Small intestine (tissue), 7 donors: ENCODE measurements around the gene SPTBN5. TPM values are rescaled to one million over a fixed set of nuclear protein-coding genes. Genes with fewer than 3 reads are reported as not detected.

Experiments
- DNase-seq, 2 donors: peaks; one replicate each; pipeline versions ENCODE4 v3.0.0 to v3.0.0-alpha.2; 2013
- FAIRE-seq: peaks from 2 replicates; lab custom pipeline; 2012; peaks lifted over from hg19 to GRCh38; lab: Jason Lieb, UNC
- H3K27ac ChIP-seq, 3 donors: one replicate each; pipeline ENCODE4 v1.5.1; 2013; ENCODE audit warnings: low read length in 2 of 3, mild to moderate bottlenecking in 2 of 3, control low read depth in 1 of 3, inconsistent platforms in 1 of 3, low read depth in 1 of 3, moderate library complexity in 1 of 3
- H3K27me3 ChIP-seq, 3 donors: one replicate each; pipeline ENCODE4 v1.6.1; 2013; ENCODE audit warnings: low read length in 3 of 3, inconsistent platforms in 1 of 3; ENCODE audit not compliant: control insufficient read depth in 3 of 3, insufficient read depth in 3 of 3
- H3K36me3 ChIP-seq, 3 donors: one replicate each; pipeline ENCODE4 v1.6.1; 2013; ENCODE audit warnings: low read length in 3 of 3, inconsistent platforms in 1 of 3, low read depth in 1 of 3, mild to moderate bottlenecking in 1 of 3, moderate library complexity in 1 of 3; ENCODE audit not compliant: control insufficient read depth in 3 of 3, insufficient read depth in 2 of 3
- H3K4me1 ChIP-seq, 3 donors: one replicate each; pipeline ENCODE4 v1.6.1; 2013; ENCODE audit warnings: low read length in 2 of 3, inconsistent platforms in 1 of 3, low read depth in 1 of 3, mild to moderate bottlenecking in 1 of 3, moderate library complexity in 1 of 3; ENCODE audit not compliant: control insufficient read depth in 3 of 3, insufficient read depth in 2 of 3
- H3K4me3 ChIP-seq, 3 donors: one replicate each; pipeline ENCODE4 v1.5.1; 2013; ENCODE audit warnings: low read length in 3 of 3, control low read depth in 1 of 3, inconsistent platforms in 1 of 3, low read depth in 1 of 3, mild to moderate bottlenecking in 1 of 3, moderate library complexity in 1 of 3
- H3K9me3 ChIP-seq, 2 donors: one replicate each; pipeline ENCODE4 v1.6.1; 2013; ENCODE audit warnings: low read depth in 1 of 2, low read length in 1 of 2; ENCODE audit not compliant: control insufficient read depth in 2 of 2, insufficient read depth in 1 of 2
- WGBS, 3 donors: extraction: QIAGEN DNeasy Blood & Tissue Kit; methylation state at CpG; one replicate each; pipeline ENCODE4 v1.1.7; 2013; 5-methylcytosine and 5-hydroxymethylcytosine counted together
- polyA plus RNA-seq, 4 donors: library from polyadenylated mRNA; stranded (reverse) in 3 of 4; unstranded in 1 of 4; fragments of 200-250 nt in 3 of 4; fragments of 120-200 nt in 1 of 4; gene quantifications; one replicate each; pipeline versions ENCODE4 v1.2.1 to v1.2.3, GENCODE V29; 2013
- donor health status: healthy with polysubstance abuse.
- donor health status: control.
- donor health status: control.
- donor health status: Bipolar disorder and iron deficiency.
- donor health status: healthy.

Gene SPTBN5
- polyA plus RNA-seq, 4 donors = 0.45 to 1.6 (median 0.57) TPM

- no peak for FAIRE-seq
- Histone ChIP-seq H3K4me3 (no peak overlapping the region), H3K27me3 (no peaks in the 10 kb centered on the region), H3K36me3 (no peaks in the 10 kb centered on the region), H3K4me1 (peaks cover 0 to 12% (median 0%) of the 10 kb centered on the region in 3 donors), H3K27ac (no peak overlapping the region), H3K9me3 (no peaks in the 10 kb centered on the region)
- 85 to 86% (median 86%) methylated on average over 39 to 42 of the region's 42 CpGs for WGBS, 3 donors
- DNase-seq = no peak
These were observed 23.8 kb downstream of the SPTBN5 start for GRCh38 chr15:41869770-41870688.

GRCh38 chr15:41868321-41868720 is 25.5 kb downstream of the SPTBN5 start:
- peaks cover 0 to 12% (median 0%) of the 10 kb centered on the region in 3 donors for H3K4me1 ChIP-seq
- no peaks in the 10 kb centered on the region for H3K27me3 ChIP-seq
- H3K9me3 ChIP-seq = no peaks in the 10 kb centered on the region
- DNase-seq = no peak
- H3K36me3 ChIP-seq = peaks cover 0 to 3% (median 0%) of the 10 kb centered on the region in 3 donors
- 83 to 92% (median 88%) methylated on average over 12 to 15 of the region's 15 CpGs for WGBS, 3 donors
- FAIRE-seq = no peak
- no peak overlapping the region for H3K4me3 ChIP-seq
- H3K27ac ChIP-seq = no peak overlapping the region

GRCh38 chr15:41866872-41867579 is 26.8 kb downstream of the SPTBN5 start:
- FAIRE-seq (no peak), DNase-seq (no peak)
- Histone ChIP-seq H3K27me3 (no peaks in the 10 kb centered on the region), H3K27ac (no peak overlapping the region), H3K36me3 (peaks cover 0 to 3% (median 0%) of the 10 kb centered on the region in 3 donors), H3K9me3 (no peaks in the 10 kb centered on the region), H3K4me3 (no peak overlapping the region), H3K4me1 (peaks cover 0 to 12% (median 0%) of the 10 kb centered on the region in 3 donors)
- 83 to 85% (median 84%) methylated on average over 17 to 25 of the region's 25 CpGs for WGBS, 3 donors

- Histone ChIP-seq H3K27ac (no peak overlapping the region), H3K27me3 (no peaks in the 10 kb centered on the region)
- 55 to 70% (median 65%) methylated on average over 8 of the region's 8 CpGs for WGBS, 3 donors
These were observed 27.6 kb downstream of the SPTBN5 start for GRCh38 chr15:41866263-41866703.

GRCh38 chr15:41865490-41866055 is 28.3 kb downstream of the SPTBN5 start:
- Histone ChIP-seq H3K4me1 (peaks cover 0 to 12% (median 0%) of the 10 kb centered on the region in 3 donors), H3K27me3 (no peaks in the 10 kb centered on the region), H3K36me3 (peaks cover 0 to 3% (median 0%) of the 10 kb centered on the region in 3 donors), H3K4me3 (no peak overlapping the region), H3K27ac (no peak overlapping the region), H3K9me3 (no peaks in the 10 kb centered on the region)
- no peak for FAIRE-seq
- DNase-seq = no peak
- 82 to 83% (median 82%) methylated on average over 18 of the region's 18 CpGs for WGBS, 3 donors

More at GRCh38 chr15:41866263-41866703, 27.6 kb downstream of the SPTBN5 start:
- Histone ChIP-seq H3K36me3 (peaks cover 0 to 3% (median 0%) of the 10 kb centered on the region in 3 donors), H3K9me3 (no peaks in the 10 kb centered on the region), H3K4me3 (no peak overlapping the region), H3K4me1 (peaks cover 0 to 12% (median 0%) of the 10 kb centered on the region in 3 donors)
- FAIRE-seq (no peak), DNase-seq (peak in 1 of 2 donors; percentile 51)

GRCh38 chr15:41862515-41863116 is 31.2 kb downstream of the SPTBN5 start:
- H3K9me3 ChIP-seq = no peaks in the 10 kb centered on the region
- peaks cover 0 to 12% (median 0%) of the 10 kb centered on the region in 3 donors for H3K4me1 ChIP-seq
- FAIRE-seq = no peak
- 51 to 72% (median 56%) methylated on average over 18 to 19 of the region's 19 CpGs for WGBS, 3 donors
- no peak overlapping the region for H3K27ac ChIP-seq
- H3K27me3 ChIP-seq = no peaks in the 10 kb centered on the region
- DNase-seq = peak in 1 of 2 donors; percentile 66
- no peak overlapping the region for H3K4me3 ChIP-seq
- peaks cover 0 to 3% (median 0%) of the 10 kb centered on the region in 3 donors for H3K36me3 ChIP-seq

GRCh38 chr15:41861736-41862356 is 32.0 kb downstream of the SPTBN5 start:
- Histone ChIP-seq H3K9me3 (no peaks in the 10 kb centered on the region), H3K4me3 (no peak overlapping the region), H3K36me3 (peaks cover 0 to 3% (median 0%) of the 10 kb centered on the region in 3 donors), H3K27me3 (no peaks in the 10 kb centered on the region), H3K27ac (no peak overlapping the region), H3K4me1 (peaks cover 0 to 12% (median 0%) of the 10 kb centered on the region in 3 donors)
- WGBS, 3 donors = 91 to 93% (median 92%) methylated on average over 17 to 18 of the region's 18 CpGs
- no peak for FAIRE-seq
- DNase-seq = no peak
